WTC11 (cell line): Measurements from ENCODE around the gene GAST. TPM values are rescaled to one million over a fixed set of nuclear protein-coding genes. Genes with fewer than 3 reads are reported as not detected.

ENCODE experiments used
- ATAC-seq: fragments of 200-7000 bp; cut with Tn5 transposase; 2 replicates; pipeline ENCODE4 v1.10.0; 2021; ENCODE audit warnings: mild to moderate bottlenecking, moderate library complexity
- CTCF ChIA-PET: fragments of 300-600 bp; sonication (Branson Sonifier 250); formaldehyde crosslinking; loops from one replicate; lab custom pipeline; 2021; ENCODE audit warnings: antibody characterized with exemption; lab: Charles Lee
- POLR2A ChIA-PET: fragments of 350-600 bp; sonication (Branson Sonifier 250); formaldehyde crosslinking; loops from one replicate; lab custom pipeline; 2021; ENCODE audit warnings: antibody characterized with exemption; lab: Charles Lee
- DNase-seq: peaks from one replicate; pipeline ENCODE4 v3.0.0; 2021; ENCODE audit warnings: low spot score
- H3K27ac Mint-ChIP-seq: 2 replicates; pipeline ENCODE4 v1.8.0; 2021; ENCODE audit warnings: mixed read lengths
- H3K27me3 Mint-ChIP-seq: 2 replicates; pipeline ENCODE4 v1.8.0; 2021; ENCODE audit warnings: low read depth, mild to moderate bottlenecking, moderate library complexity, mixed read lengths
- H3K36me3 Mint-ChIP-seq: 2 replicates; pipeline ENCODE4 v1.8.0; 2021; ENCODE audit warnings: mixed read lengths
- H3K4me1 Mint-ChIP-seq: 2 replicates; pipeline ENCODE4 v1.8.0; 2022; ENCODE audit warnings: mixed read lengths
- H3K4me3 Mint-ChIP-seq: 2 replicates; pipeline ENCODE4 v1.8.0; 2021; ENCODE audit warnings: mild to moderate bottlenecking, moderate library complexity, mixed read lengths
- H3K9me3 Mint-ChIP-seq: 2 replicates; pipeline ENCODE4 v1.8.0; 2021; ENCODE audit warnings: mixed read lengths
- AFF4 ChIP-seq: sonication (generic); formaldehyde crosslinking; IDR thresholded peaks from 2 replicates; pipeline ENCODE4 v1.8.1; 2023; ENCODE audit warnings: mild to moderate bottlenecking, missing genetic modification reagents, borderline replicate concordance
- CREB1 ChIP-seq: sonication (generic); formaldehyde crosslinking; IDR thresholded peaks from 2 replicates; pipeline ENCODE4 v1.8.0; 2023; ENCODE audit warnings: mild to moderate bottlenecking, missing genetic modification reagents
- CTCF ChIP-seq: fragments of 200-600 bp; IDR thresholded peaks from 2 replicates; pipeline ENCODE4 v1.8.0; 2022; ENCODE audit warnings: antibody characterized with exemption
- EMX1 ChIP-seq: fragments of 250-450 bp; sonication (Bioruptor Pico); IDR thresholded peaks from 2 replicates; pipeline ENCODE4 v1.8.0; 2021; ENCODE audit warnings: mild to moderate bottlenecking
- ETV6 ChIP-seq: sonication (generic); formaldehyde crosslinking; IDR thresholded peaks from 2 replicates; pipeline ENCODE4 v1.8.1; 2022; ENCODE audit warnings: mild to moderate bottlenecking, missing genetic modification reagents
- GRHL2 ChIP-seq: fragments of 250-450 bp; sonication (Bioruptor Pico); IDR thresholded peaks from 2 replicates; pipeline ENCODE4 v1.8.0; 2022; ENCODE audit warnings: mild to moderate bottlenecking, moderate library complexity; ENCODE audit not compliant: insufficient replicate concordance, severe bottlenecking
- IRF1 ChIP-seq: sonication (generic); formaldehyde crosslinking; IDR thresholded peaks from 2 replicates; pipeline ENCODE4 v1.8.0; 2023; ENCODE audit warnings: missing genetic modification reagents
- IRF2 ChIP-seq: sonication (generic); formaldehyde crosslinking; IDR thresholded peaks from 2 replicates; pipeline ENCODE4 v1.8.0; 2022; ENCODE audit warnings: low read depth, missing genetic modification reagents, borderline replicate concordance
- KAT7 ChIP-seq: sonication (generic); formaldehyde crosslinking; IDR thresholded peaks from 2 replicates; pipeline ENCODE4 v1.8.1; 2023; ENCODE audit warnings: missing genetic modification reagents, mild to moderate bottlenecking, borderline replicate concordance
- MXD4 ChIP-seq: fragments of 250-450 bp; sonication (Bioruptor Pico); IDR thresholded peaks from 2 replicates; pipeline ENCODE4 v1.8.0; 2021; ENCODE audit warnings: mild to moderate bottlenecking, moderate library complexity, borderline replicate concordance
- PRRX2 ChIP-seq: fragments of 250-450 bp; sonication (Bioruptor Pico); IDR thresholded peaks from 2 replicates; pipeline ENCODE4 v1.8.0; 2021; ENCODE audit warnings: mild to moderate bottlenecking
- ZNF317 ChIP-seq: sonication (generic); formaldehyde crosslinking; IDR thresholded peaks from 2 replicates; pipeline ENCODE4 v1.8.1; 2023; ENCODE audit warnings: low read depth, mild to moderate bottlenecking, moderate library complexity, missing genetic modification reagents, borderline replicate concordance
- ZNF512 ChIP-seq: sonication (generic); formaldehyde crosslinking; IDR thresholded peaks from 2 replicates; pipeline ENCODE4 v1.8.1; 2022; ENCODE audit warnings: missing genetic modification reagents, borderline replicate concordance
- ZNF532 ChIP-seq: fragments of 250-450 bp; sonication (Bioruptor Pico); IDR thresholded peaks from 2 replicates; pipeline ENCODE4 v1.9.0; 2021; ENCODE audit warnings: mild to moderate bottlenecking, borderline replicate concordance
- total RNA-seq: library from RNA; stranded (reverse); gene quantifications from 3 replicates; pipeline ENCODE4 v1.2.3, GENCODE V29; 2021
- TF ChIP-seq, protein P1 (sequence below): sonication (generic); formaldehyde crosslinking; conservative IDR thresholded peaks from 2 replicates; pipeline ENCODE4 v1.8.1; 2023; ENCODE audit warnings: mild to moderate bottlenecking, low read depth, missing genetic modification reagents, moderate library complexity
- TF ChIP-seq, protein P2 (sequence below): sonication (generic); formaldehyde crosslinking; IDR thresholded peaks from 2 replicates; pipeline ENCODE4 v1.8.0; 2022; ENCODE audit warnings: mild to moderate bottlenecking, missing genetic modification reagents

The GAST gene
- total RNA-seq, 1 experiment from 2014 or later: not detected

- Mint-ChIP-seq H3K4me3 (no peak overlapping the region), H3K27ac (no peak overlapping the region), H3K9me3 (no peaks in the 10 kb centered on the region), H3K36me3 (no peaks in the 10 kb centered on the region), H3K4me1 (no peaks in the 10 kb centered on the region), H3K27me3 (peaks cover 69% of the 10 kb centered on the region)
- DNase-seq: no peak
- no peak for ATAC-seq
- CTCF ChIA-PET: interaction anchor here (1.2 to 1.6 kb wide), 2 partner anchors 22 to 168 kb away, joined by 3 to 4 read pairs; no protein-coding TSS in a partner anchor
- TF ChIP-seq CTCF: no peak
- TF ChIP-seq KAT7 (CRISPR knock-in tag): no peak
- no peak for TF ChIP-seq ZNF512 (CRISPR knock-in tag)
- TF ChIP-seq IRF2 (CRISPR knock-in tag): no peak
- TF ChIP-seq, protein P1, sequence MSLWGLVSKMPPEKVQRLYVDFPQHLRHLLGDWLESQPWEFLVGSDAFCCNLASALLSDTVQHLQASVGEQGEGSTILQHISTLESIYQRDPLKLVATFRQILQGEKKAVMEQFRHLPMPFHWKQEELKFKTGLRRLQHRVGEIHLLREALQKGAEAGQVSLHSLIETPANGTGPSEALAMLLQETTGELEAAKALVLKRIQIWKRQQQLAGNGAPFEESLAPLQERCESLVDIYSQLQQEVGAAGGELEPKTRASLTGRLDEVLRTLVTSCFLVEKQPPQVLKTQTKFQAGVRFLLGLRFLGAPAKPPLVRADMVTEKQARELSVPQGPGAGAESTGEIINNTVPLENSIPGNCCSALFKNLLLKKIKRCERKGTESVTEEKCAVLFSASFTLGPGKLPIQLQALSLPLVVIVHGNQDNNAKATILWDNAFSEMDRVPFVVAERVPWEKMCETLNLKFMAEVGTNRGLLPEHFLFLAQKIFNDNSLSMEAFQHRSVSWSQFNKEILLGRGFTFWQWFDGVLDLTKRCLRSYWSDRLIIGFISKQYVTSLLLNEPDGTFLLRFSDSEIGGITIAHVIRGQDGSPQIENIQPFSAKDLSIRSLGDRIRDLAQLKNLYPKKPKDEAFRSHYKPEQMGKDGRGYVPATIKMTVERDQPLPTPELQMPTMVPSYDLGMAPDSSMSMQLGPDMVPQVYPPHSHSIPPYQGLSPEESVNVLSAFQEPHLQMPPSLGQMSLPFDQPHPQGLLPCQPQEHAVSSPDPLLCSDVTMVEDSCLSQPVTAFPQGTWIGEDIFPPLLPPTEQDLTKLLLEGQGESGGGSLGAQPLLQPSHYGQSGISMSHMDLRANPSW (CRISPR knock-in tag): no peak
- no peak for TF ChIP-seq GRHL2
- TF ChIP-seq ZNF317 (CRISPR knock-in tag): no peak
- no peak for TF ChIP-seq IRF1 (CRISPR knock-in tag)
- TF ChIP-seq ETV6 (CRISPR knock-in tag): no peak
- TF ChIP-seq ZNF532 (CRISPR knock-in tag): no peak
- no peak for TF ChIP-seq PRRX2
- no peak for TF ChIP-seq EMX1 (CRISPR knock-in tag)
- TF ChIP-seq CREB1 (CRISPR knock-in tag): no peak
- TF ChIP-seq AFF4 (CRISPR knock-in tag): no peak
- TF ChIP-seq MXD4 (CRISPR knock-in tag): no peak
- TF ChIP-seq, protein P2, sequence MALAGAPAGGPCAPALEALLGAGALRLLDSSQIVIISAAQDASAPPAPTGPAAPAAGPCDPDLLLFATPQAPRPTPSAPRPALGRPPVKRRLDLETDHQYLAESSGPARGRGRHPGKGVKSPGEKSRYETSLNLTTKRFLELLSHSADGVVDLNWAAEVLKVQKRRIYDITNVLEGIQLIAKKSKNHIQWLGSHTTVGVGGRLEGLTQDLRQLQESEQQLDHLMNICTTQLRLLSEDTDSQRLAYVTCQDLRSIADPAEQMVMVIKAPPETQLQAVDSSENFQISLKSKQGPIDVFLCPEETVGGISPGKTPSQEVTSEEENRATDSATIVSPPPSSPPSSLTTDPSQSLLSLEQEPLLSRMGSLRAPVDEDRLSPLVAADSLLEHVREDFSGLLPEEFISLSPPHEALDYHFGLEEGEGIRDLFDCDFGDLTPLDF (CRISPR knock-in tag): no peak
- POLR2A ChIA-PET: no interaction called here
These were observed 5.5 kb downstream of the GAST start for GRCh38 chr17:41717408-41718286.
